Measurements from ENCODE around the gene PFN2.

The PFN2 gene

GRCh38 chr3:149954812-149955211 lies 15.9 kb downstream of the PFN2 start:
- TF ChIP-seq GATA3 (IDR thresholded peaks at IDR 0.05; ENCODE audit: low read depth, low read length), result peak; percentile 41; the same call in 1 of the 2 replicates
- no peak for TF ChIP-seq GATA2 (IDR thresholded peaks at IDR 0.05; ENCODE audit: low read depth, low read length)

- TF ChIP-seq GATA3 (IDR thresholded peaks at IDR 0.05; ENCODE audit: low read depth, low read length) (no peak), GATA2 (IDR thresholded peaks at IDR 0.05; ENCODE audit: low read depth, low read length) (no peak)
Observed at GRCh38 chr3:149949181-149949580, 21.5 kb downstream of the PFN2 start.

DNA sequence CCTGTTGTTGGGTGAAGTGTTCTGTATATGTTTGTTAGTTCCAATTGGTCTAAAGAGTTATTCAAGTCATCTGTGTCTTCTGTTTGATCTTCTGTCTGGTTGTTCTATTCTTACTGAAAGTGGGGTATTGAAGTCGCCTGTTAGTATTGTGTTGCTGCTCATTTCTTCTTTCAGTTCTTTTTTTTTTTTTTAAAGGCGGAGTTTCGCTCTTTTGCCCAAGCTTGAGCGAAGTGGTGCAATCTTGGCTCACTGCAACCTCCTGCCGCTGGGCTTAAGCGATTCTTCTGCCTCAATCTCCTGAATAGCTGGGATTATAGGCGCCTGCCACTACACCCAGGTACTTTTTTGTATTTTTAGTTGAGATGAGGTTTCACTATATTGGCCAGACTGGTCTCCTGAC lies 23.5 kb downstream of the PFN2 start:
- TF ChIP-seq GATA3 (IDR thresholded peaks at IDR 0.05; ENCODE audit: low read depth, low read length) (no peak), GATA2 (IDR thresholded peaks at IDR 0.05; ENCODE audit: low read depth, low read length) (no peak)

DNA sequence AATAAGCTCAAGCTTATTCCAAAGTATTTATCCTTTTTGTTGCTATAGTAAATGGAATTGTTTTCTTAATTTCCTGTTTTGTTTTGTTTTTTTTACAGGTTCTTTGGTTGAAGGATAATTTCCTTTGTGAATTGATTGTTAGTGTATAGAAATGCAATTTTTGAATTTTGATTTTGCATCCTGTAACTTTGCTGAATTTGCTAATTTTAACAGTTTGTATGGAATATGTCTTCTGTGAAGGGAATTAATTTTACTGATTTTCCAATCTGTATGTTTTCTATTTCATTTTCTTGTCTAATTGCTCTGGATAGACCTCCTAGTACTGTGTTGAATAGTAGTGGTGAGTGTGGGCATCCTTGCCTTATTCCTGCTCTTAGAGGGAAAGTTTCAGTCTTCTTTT lies 28.3 kb downstream of the PFN2 start:
- TF ChIP-seq GATA2 (IDR thresholded peaks at IDR 0.05; ENCODE audit: low read depth, low read length) (no peak), GATA3 (IDR thresholded peaks at IDR 0.05; ENCODE audit: low read depth, low read length) (no peak)

GRCh38 chr3:149941946-149942345 lies 28.7 kb downstream of the PFN2 start:
- TF ChIP-seq GATA3 (IDR thresholded peaks at IDR 0.05; ENCODE audit: low read depth, low read length), result no peak
- no peak for TF ChIP-seq GATA2 (IDR thresholded peaks at IDR 0.05; ENCODE audit: low read depth, low read length)

GRCh38 chr3:149941186-149941585 lies 29.5 kb downstream of the PFN2 start:
- TF ChIP-seq GATA2 (IDR thresholded peaks at IDR 0.05; ENCODE audit: low read depth, low read length), result no peak
- TF ChIP-seq GATA3 (IDR thresholded peaks at IDR 0.05; ENCODE audit: low read depth, low read length), result no peak

DNA sequence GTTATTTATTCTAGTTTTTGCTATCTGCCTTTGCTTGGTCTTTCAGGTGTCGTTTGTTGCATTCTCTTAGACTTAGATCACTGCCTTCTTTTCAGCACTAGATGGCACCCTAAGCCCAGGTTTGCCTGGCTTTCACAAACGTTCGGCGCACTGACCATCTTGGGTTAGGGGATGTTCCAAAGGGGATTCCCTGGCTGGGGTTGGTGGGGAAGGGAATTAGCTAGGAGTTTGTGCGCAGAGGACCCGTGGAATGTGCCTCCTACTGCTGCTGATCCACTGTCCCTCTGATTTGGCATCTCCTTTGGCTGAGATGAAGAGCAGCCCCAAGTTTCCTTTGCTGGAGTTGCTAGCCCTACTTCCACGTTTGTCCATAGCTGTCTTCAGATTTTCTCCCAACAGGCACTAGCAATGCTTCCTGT lies 33.9 kb downstream of the PFN2 start:
- TF ChIP-seq GATA3 (IDR thresholded peaks at IDR 0.05; ENCODE audit: low read depth, low read length) (no peak), GATA2 (IDR thresholded peaks at IDR 0.05; ENCODE audit: low read depth, low read length) (no peak)

- no peak for TF ChIP-seq GATA3 (IDR thresholded peaks at IDR 0.05; ENCODE audit: low read depth, low read length)
- no peak for TF ChIP-seq GATA2 (IDR thresholded peaks at IDR 0.05; ENCODE audit: low read depth, low read length)
Observed at GRCh38 chr3:149934524-149934923, 36.2 kb downstream of the PFN2 start.

DNA sequence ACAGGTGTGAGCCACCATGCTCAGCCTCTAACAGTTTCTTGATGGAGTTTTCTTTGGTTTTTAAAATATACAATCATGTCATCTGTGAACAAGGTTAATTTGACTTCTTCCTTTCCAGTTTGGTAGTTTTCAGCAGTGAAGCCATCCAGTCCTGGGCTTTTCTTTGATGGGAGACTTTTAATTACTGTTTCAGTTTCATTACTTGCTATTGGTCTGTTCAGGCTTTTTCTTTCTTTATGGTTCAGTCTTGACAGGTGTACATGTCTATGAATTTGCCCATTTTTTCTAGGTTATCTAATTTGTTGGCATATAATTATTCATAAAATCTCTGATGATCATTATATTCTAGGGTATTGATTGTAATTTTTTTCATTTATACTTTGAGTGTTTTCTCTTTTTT lies 36.8 kb downstream of the PFN2 start:
- TF ChIP-seq GATA2 (IDR thresholded peaks at IDR 0.05; ENCODE audit: low read depth, low read length) (no peak), GATA3 (IDR thresholded peaks at IDR 0.05; ENCODE audit: low read depth, low read length) (no peak)

DNA sequence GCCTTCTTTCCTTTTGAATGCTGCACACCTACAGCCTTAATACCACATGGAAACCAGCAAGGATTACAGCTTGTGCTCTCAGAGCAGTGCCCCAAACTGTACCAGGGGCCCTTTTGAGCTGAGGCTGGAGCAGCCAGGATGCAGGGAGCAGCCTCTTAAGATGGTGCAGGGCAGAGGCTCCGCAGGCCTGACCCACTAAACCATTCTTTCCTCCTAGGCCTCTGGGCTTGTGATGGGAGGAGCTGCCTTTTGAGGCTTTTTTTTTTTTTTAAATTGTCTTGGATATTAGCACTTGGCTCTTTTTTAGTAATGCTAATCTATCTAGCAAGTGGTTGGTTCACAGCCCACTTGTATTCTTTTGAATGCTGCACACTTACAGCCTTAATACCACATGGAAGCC lies 37.7 kb downstream of the PFN2 start:
- no peak for TF ChIP-seq GATA3 (IDR thresholded peaks at IDR 0.05; ENCODE audit: low read depth, low read length)
- no peak for TF ChIP-seq GATA2 (IDR thresholded peaks at IDR 0.05; ENCODE audit: low read depth, low read length)

DNA sequence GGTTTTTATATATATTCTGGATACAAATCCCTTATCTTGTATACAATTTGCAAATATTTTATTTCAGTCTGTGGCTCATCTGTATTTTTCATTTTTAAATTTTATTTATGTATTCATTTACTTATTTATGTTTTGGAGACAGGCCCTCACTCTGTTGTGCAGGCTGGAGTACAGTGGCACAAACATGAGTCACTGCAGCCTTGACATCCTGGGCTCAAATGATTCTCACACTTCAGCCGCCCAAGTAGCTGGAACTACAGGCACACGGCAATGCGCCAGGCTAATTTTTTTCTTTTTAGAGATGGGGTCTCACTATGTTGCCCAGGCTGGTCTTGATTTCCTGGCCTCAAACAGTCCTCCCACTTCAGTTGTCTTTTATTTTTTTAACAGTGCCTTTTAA lies 50.6 kb downstream of the PFN2 start:
- TF ChIP-seq GATA3 (IDR thresholded peaks at IDR 0.05; ENCODE audit: low read depth, low read length) (no peak), GATA2 (IDR thresholded peaks at IDR 0.05; ENCODE audit: low read depth, low read length) (no peak)

GRCh38 chr3:149919509-149919908 lies 51.2 kb downstream of the PFN2 start:
- no peak for TF ChIP-seq GATA2 (IDR thresholded peaks at IDR 0.05; ENCODE audit: low read depth, low read length)
- TF ChIP-seq GATA3 (IDR thresholded peaks at IDR 0.05; ENCODE audit: low read depth, low read length), result no peak

DNA sequence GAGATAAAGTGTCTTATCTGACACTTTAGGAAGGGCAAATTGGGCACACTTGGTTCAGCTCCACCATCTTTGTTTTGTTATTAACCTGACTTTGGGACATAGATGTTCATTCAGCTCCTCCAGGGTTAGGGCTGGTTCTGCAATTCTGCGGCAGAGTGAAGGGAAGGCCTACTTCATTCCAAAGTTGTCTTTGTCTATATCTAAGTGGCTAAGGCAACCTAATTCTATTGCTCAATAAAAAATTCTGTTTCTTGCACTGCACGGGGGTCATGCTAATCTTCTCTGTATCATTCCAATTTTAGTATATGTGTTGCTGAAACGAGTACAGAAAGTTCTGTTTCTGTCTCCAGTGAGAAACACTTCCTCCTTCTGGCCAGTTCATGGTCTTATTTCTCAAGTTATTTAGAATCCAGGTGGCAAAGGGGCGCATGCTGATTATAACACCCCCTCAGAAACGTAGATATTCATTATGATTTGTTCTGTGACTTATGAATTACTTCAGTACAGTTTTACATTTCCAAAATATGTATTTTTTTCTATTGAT lies 53.5 kb downstream of the PFN2 start:
- TF ChIP-seq GATA2 (IDR thresholded peaks at IDR 0.05; ENCODE audit: low read depth, low read length) (no peak), GATA3 (IDR thresholded peaks at IDR 0.05; ENCODE audit: low read depth, low read length) (no peak)

Data from SH-SY5Y (cell line).